ENCODE results near the gene KCNT2. TPM values are rescaled to one million over a fixed set of nuclear protein-coding genes. Genes with fewer than 3 reads are reported as not detected.

The KCNT2 gene
- polyA plus RNA-seq, 4 donors = 0.27 to 1.2 (median 0.61) TPM; not detected in 1

DNA sequence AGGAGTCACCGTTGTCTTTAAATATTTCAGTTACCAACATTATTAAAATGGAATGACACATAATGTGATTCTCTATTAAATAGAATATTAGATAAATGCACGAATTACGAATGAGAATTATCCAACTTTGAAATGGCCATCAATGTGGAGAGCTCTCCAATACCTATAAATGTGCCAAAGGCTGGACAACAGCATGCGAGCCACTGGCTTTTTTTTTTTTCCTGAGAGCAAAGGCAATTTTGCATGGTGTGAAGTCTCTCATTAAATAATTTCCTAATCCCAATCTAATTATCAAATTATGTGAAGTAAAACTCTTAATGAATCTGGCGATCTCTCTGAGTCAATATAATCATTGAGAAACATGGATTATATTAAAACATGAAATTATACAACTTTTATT, 113.5 kb downstream of the KCNT2 start:
- Histone ChIP-seq H3K9me3 (ENCODE audit: control insufficient read depth in 2 of 2, insufficient read depth in 1 of 2, low read depth in 1 of 2, low read length in 1 of 2) (no peaks in the 10 kb centered on the region), H3K27me3 (ENCODE audit: control insufficient read depth in 3 of 3, insufficient read depth in 3 of 3, low read length in 3 of 3) (no peaks in the 10 kb centered on the region), H3K4me3 (ENCODE audit: low read depth in 1 of 3, low read length in 3 of 3) (no peak overlapping the region), H3K27ac (ENCODE audit: low read depth in 1 of 3, low read length in 2 of 3) (no peak overlapping the region), H3K36me3 (ENCODE audit: control insufficient read depth in 3 of 3, insufficient read depth in 2 of 3, low read depth in 1 of 3, low read length in 3 of 3) (no peaks in the 10 kb centered on the region), H3K4me1 (ENCODE audit: control insufficient read depth in 3 of 3, insufficient read depth in 2 of 3, low read depth in 1 of 3, low read length in 2 of 3) (no peaks in the 10 kb centered on the region)
- DNase-seq (no peak), FAIRE-seq (no peak)
- 87 to 92% (median 90%) methylated on average over 5 of the region's 5 CpGs for WGBS, 3 donors

DNA sequence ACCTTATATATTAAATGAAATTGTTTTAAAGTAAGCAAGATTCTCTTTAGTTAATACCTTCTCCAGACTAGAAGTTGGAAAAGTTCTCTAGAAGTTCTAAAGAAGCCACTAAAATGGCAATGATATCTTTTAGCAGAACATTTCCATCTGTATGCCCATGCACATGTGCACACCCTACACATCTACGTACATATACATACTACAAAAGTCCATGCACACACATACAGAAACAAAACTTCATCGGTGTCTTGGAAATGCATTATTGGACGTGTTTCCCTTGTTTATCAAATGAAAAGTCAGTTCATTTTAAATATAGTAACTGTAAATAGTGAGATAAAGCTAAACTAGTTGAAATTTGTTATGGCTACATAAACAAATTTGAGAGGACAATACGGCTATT, 114.4 kb downstream of the KCNT2 start:
- Histone ChIP-seq H3K27me3 (ENCODE audit: control insufficient read depth in 3 of 3, insufficient read depth in 3 of 3, low read length in 3 of 3) (no peaks in the 10 kb centered on the region), H3K4me1 (ENCODE audit: control insufficient read depth in 3 of 3, insufficient read depth in 2 of 3, low read depth in 1 of 3, low read length in 2 of 3) (no peaks in the 10 kb centered on the region), H3K27ac (ENCODE audit: low read depth in 1 of 3, low read length in 2 of 3) (no peak overlapping the region), H3K9me3 (ENCODE audit: control insufficient read depth in 2 of 2, insufficient read depth in 1 of 2, low read depth in 1 of 2, low read length in 1 of 2) (no peaks in the 10 kb centered on the region), H3K36me3 (ENCODE audit: control insufficient read depth in 3 of 3, insufficient read depth in 2 of 3, low read depth in 1 of 3, low read length in 3 of 3) (no peaks in the 10 kb centered on the region), H3K4me3 (ENCODE audit: low read depth in 1 of 3, low read length in 3 of 3) (no peak overlapping the region)
- 75 to 81% (median 77%) methylated on average over 4 of the region's 4 CpGs for WGBS, 3 donors
- FAIRE-seq = no peak
- no peak for DNase-seq

DNA sequence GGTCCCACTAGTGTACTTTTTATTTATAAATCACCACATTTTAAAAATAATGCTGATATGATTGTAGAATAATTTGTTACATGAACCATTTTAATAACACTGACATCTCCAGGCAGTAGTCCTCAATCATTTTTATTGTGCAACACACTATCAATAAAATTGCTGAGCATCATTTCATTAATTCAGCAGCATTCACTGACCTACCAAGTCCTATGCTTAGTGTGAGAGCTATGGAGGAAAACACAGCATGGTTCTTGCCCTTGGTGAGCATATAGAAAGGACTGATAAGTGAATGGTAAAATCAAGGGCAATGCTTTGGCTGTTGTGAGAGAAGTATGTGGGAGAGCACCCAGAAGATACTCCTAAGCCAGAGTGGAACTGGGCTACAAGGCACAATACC, 119.7 kb downstream of the KCNT2 start:
- Histone ChIP-seq H3K4me3 (ENCODE audit: low read depth in 1 of 3, low read length in 3 of 3) (no peak overlapping the region), H3K27me3 (ENCODE audit: control insufficient read depth in 3 of 3, insufficient read depth in 3 of 3, low read length in 3 of 3) (no peaks in the 10 kb centered on the region), H3K9me3 (ENCODE audit: control insufficient read depth in 2 of 2, insufficient read depth in 1 of 2, low read depth in 1 of 2, low read length in 1 of 2) (no peaks in the 10 kb centered on the region), H3K27ac (ENCODE audit: low read depth in 1 of 3, low read length in 2 of 3) (no peak overlapping the region), H3K36me3 (ENCODE audit: control insufficient read depth in 3 of 3, insufficient read depth in 2 of 3, low read depth in 1 of 3, low read length in 3 of 3) (no peaks in the 10 kb centered on the region), H3K4me1 (ENCODE audit: control insufficient read depth in 3 of 3, insufficient read depth in 2 of 3, low read depth in 1 of 3, low read length in 2 of 3) (no peaks in the 10 kb centered on the region)
- DNase-seq (no peak), FAIRE-seq (no peak)

DNA sequence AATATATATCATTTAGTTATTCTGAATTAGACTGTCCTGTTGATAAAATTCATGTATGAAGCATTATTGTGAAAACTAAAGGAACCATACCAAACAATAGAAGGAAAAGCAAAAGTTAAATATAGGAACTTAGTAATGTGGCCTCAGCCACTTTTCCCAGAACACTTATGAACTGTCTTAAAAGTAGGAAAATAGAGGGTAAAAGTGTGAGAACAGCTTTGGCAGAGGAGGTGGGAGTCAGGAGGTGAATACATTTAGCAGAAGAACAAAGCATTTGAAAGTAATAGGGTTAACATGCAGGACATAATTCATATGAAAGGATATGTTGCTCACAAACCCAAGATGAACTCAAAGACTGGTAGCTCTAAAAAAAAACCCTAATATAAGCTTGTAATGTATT, 121.9 kb downstream of the KCNT2 start:
- Histone ChIP-seq H3K9me3 (ENCODE audit: control insufficient read depth in 2 of 2, insufficient read depth in 1 of 2, low read depth in 1 of 2, low read length in 1 of 2) (no peaks in the 10 kb centered on the region), H3K27ac (ENCODE audit: low read depth in 1 of 3, low read length in 2 of 3) (no peak overlapping the region), H3K36me3 (ENCODE audit: control insufficient read depth in 3 of 3, insufficient read depth in 2 of 3, low read depth in 1 of 3, low read length in 3 of 3) (no peaks in the 10 kb centered on the region), H3K4me3 (ENCODE audit: low read depth in 1 of 3, low read length in 3 of 3) (no peak overlapping the region), H3K4me1 (ENCODE audit: control insufficient read depth in 3 of 3, insufficient read depth in 2 of 3, low read depth in 1 of 3, low read length in 2 of 3) (no peaks in the 10 kb centered on the region), H3K27me3 (ENCODE audit: control insufficient read depth in 3 of 3, insufficient read depth in 3 of 3, low read length in 3 of 3) (no peaks in the 10 kb centered on the region)
- no peak for FAIRE-seq
- no peak for DNase-seq

DNA sequence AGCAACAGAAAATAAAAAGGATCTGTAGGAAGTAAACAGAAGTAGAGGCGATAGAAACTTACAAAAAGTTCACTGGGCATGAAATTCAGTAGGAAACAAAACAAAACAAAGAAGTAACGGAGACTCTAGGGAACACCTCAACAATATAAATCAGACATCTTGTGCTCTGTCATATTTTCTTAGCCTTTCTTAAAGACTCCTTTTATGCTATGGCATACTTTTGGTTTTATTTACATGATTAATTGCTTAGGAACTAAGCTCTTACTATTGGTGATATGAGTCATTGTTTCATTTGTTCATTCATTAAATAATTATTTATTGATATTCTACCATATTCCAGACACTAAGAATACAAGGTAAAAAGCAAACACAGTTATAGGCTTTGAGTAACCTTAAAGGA, 126.6 kb downstream of the KCNT2 start:
- no peak for DNase-seq
- Histone ChIP-seq H3K4me1 (ENCODE audit: control insufficient read depth in 3 of 3, insufficient read depth in 2 of 3, low read depth in 1 of 3, low read length in 2 of 3) (no peaks in the 10 kb centered on the region), H3K27me3 (ENCODE audit: control insufficient read depth in 3 of 3, insufficient read depth in 3 of 3, low read length in 3 of 3) (no peaks in the 10 kb centered on the region), H3K9me3 (ENCODE audit: control insufficient read depth in 2 of 2, insufficient read depth in 1 of 2, low read depth in 1 of 2, low read length in 1 of 2) (no peaks in the 10 kb centered on the region), H3K27ac (ENCODE audit: low read depth in 1 of 3, low read length in 2 of 3) (no peak overlapping the region), H3K36me3 (ENCODE audit: control insufficient read depth in 3 of 3, insufficient read depth in 2 of 3, low read depth in 1 of 3, low read length in 3 of 3) (no peaks in the 10 kb centered on the region), H3K4me3 (ENCODE audit: low read depth in 1 of 3, low read length in 3 of 3) (no peak overlapping the region)
- WGBS, 3 donors = 80 to 86% (median 80%) methylated on average over 2 of the region's 2 CpGs
- no peak for FAIRE-seq

DNA sequence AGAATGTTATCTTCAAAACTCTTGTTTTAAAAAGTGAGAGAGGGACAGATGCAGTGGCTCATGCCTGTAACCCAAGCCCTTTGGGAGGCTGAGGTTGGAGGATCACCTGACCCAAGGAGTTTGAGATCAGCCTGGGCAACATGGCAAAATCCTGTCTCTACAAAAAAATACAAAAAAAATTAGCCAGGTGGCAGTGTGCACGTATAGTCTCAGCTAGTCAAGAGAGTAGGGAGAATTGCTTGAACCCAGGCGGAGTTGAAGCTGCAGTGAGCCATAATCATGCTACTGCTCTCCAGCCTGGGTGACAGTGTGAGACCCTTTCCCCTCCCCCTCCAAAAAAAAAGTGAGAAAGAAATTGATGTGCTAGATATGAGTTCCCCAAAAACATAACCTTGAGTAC, 131.0 kb downstream of the KCNT2 start:
- Histone ChIP-seq H3K36me3 (ENCODE audit: control insufficient read depth in 3 of 3, insufficient read depth in 2 of 3, low read depth in 1 of 3, low read length in 3 of 3) (no peaks in the 10 kb centered on the region), H3K27me3 (ENCODE audit: control insufficient read depth in 3 of 3, insufficient read depth in 3 of 3, low read length in 3 of 3) (no peaks in the 10 kb centered on the region), H3K9me3 (ENCODE audit: control insufficient read depth in 2 of 2, insufficient read depth in 1 of 2, low read depth in 1 of 2, low read length in 1 of 2) (no peaks in the 10 kb centered on the region), H3K27ac (ENCODE audit: low read depth in 1 of 3, low read length in 2 of 3) (no peak overlapping the region), H3K4me1 (ENCODE audit: control insufficient read depth in 3 of 3, insufficient read depth in 2 of 3, low read depth in 1 of 3, low read length in 2 of 3) (no peaks in the 10 kb centered on the region), H3K4me3 (ENCODE audit: low read depth in 1 of 3, low read length in 3 of 3) (no peak overlapping the region)
- WGBS, 3 donors = 65 to 82% (median 70%) methylated on average over 2 of the region's 2 CpGs
- no peak for DNase-seq
- FAIRE-seq = no peak

DNA sequence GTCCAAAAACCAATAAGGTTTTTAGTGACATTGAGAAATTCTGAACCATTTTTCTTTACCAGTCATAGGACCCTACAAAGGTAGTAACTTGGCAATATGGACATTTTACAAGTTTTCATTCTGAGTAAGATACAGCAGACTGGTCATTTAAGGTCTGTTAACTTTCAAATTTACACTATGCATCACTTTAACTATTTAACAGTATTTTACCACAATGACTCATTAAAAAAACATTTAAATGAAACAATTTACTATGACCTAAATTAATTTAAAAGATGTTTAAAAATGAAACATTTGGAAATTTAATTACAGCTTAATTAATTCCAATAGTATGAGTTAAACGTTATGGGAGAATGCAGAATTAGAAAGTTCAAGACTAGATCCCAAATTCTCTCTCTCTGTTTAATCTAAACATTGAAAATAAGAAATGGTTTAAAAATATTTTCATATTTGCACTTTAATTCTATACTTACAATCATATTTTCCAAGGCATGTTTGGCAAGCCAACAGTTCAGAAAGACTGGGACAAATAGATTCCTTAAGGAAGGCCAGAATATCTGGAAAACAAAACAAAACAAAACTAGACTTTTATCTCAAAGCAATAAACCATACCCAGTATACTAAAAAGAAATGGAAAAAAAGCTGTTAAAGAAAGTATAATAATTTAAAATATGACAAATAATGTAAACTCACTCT, 140.9 kb downstream of the KCNT2 start:
- H3K9me3 ChIP-seq (ENCODE audit: control insufficient read depth in 2 of 2, insufficient read depth in 1 of 2, low read depth in 1 of 2, low read length in 1 of 2) = no peaks in the 10 kb centered on the region
- no peak overlapping the region for H3K27ac ChIP-seq (ENCODE audit: low read depth in 1 of 3, low read length in 2 of 3)
- no peaks in the 10 kb centered on the region for H3K36me3 ChIP-seq (ENCODE audit: control insufficient read depth in 3 of 3, insufficient read depth in 2 of 3, low read depth in 1 of 3, low read length in 3 of 3)
- H3K4me3 ChIP-seq (ENCODE audit: low read depth in 1 of 3, low read length in 3 of 3) = no peak overlapping the region
- no peaks in the 10 kb centered on the region for H3K4me1 ChIP-seq (ENCODE audit: control insufficient read depth in 3 of 3, insufficient read depth in 2 of 3, low read depth in 1 of 3, low read length in 2 of 3)
- FAIRE-seq = no peak
- no peaks in the 10 kb centered on the region for H3K27me3 ChIP-seq (ENCODE audit: control insufficient read depth in 3 of 3, insufficient read depth in 3 of 3, low read length in 3 of 3)
- 64 to 76% (median 74%) methylated on average over 1 of the region's 1 CpG for WGBS, 3 donors
- DNase-seq = no peak

DNA sequence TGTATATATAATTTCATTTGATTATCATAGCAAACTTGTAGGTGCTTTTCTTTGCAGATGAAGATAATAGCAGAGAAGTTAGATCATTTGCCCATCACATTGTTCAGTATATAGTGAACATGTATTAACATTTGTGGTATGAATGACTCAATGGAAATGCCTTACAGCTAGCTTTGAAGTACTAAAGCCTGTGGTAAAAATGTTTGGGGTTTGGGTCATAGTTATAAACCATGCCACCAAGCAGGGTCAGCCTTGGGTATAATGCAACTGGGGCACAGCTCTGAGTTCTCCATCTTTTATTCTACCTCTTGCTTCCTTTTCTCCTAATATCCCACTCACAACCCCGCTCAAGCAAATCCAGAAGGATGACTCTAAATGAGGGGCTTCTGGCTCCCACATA, 141.6 kb downstream of the KCNT2 start:
- no peaks in the 10 kb centered on the region for H3K36me3 ChIP-seq (ENCODE audit: control insufficient read depth in 3 of 3, insufficient read depth in 2 of 3, low read depth in 1 of 3, low read length in 3 of 3)
- DNase-seq (no peak), FAIRE-seq (no peak)
- 81 to 93% (median 92%) methylated on average over 1 of the region's 1 CpG for WGBS, 3 donors
- H3K9me3 ChIP-seq (ENCODE audit: control insufficient read depth in 2 of 2, insufficient read depth in 1 of 2, low read depth in 1 of 2, low read length in 1 of 2) = no peaks in the 10 kb centered on the region
- H3K27me3 ChIP-seq (ENCODE audit: control insufficient read depth in 3 of 3, insufficient read depth in 3 of 3, low read length in 3 of 3) = no peaks in the 10 kb centered on the region
- no peak overlapping the region for H3K4me3 ChIP-seq (ENCODE audit: low read depth in 1 of 3, low read length in 3 of 3)
- H3K27ac ChIP-seq (ENCODE audit: low read depth in 1 of 3, low read length in 2 of 3) = no peak overlapping the region
- H3K4me1 ChIP-seq (ENCODE audit: control insufficient read depth in 3 of 3, insufficient read depth in 2 of 3, low read depth in 1 of 3, low read length in 2 of 3) = no peaks in the 10 kb centered on the region

DNA sequence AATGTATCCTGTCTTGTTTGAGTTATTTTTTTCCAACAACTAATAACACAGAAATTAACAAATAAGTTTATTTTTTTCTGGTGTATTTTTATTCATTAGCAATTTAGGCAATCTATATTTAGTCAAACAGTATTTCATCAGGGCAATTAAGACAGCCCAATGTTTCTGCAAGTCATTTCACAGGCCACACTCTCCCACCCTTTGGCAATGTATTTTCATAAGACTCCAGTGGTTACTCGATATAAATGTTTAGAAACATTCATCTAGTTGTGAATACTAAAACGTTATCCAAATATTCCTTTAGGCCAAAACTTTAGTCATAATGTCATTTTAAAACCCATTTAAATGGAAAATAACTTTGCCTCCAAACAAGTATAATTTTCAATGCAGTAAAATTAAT, 142.1 kb downstream of the KCNT2 start:
- Histone ChIP-seq H3K27me3 (ENCODE audit: control insufficient read depth in 3 of 3, insufficient read depth in 3 of 3, low read length in 3 of 3) (no peaks in the 10 kb centered on the region), H3K9me3 (ENCODE audit: control insufficient read depth in 2 of 2, insufficient read depth in 1 of 2, low read depth in 1 of 2, low read length in 1 of 2) (no peaks in the 10 kb centered on the region), H3K27ac (ENCODE audit: low read depth in 1 of 3, low read length in 2 of 3) (no peak overlapping the region), H3K4me1 (ENCODE audit: control insufficient read depth in 3 of 3, insufficient read depth in 2 of 3, low read depth in 1 of 3, low read length in 2 of 3) (no peaks in the 10 kb centered on the region), H3K4me3 (ENCODE audit: low read depth in 1 of 3, low read length in 3 of 3) (no peak overlapping the region), H3K36me3 (ENCODE audit: control insufficient read depth in 3 of 3, insufficient read depth in 2 of 3, low read depth in 1 of 3, low read length in 3 of 3) (no peaks in the 10 kb centered on the region)
- 59 to 82% (median 69%) methylated on average over 2 of the region's 2 CpGs for WGBS, 3 donors
- no peak for DNase-seq
- no peak for FAIRE-seq
